ENCODE results near the gene RPS27A.
"Not testable (repeated sequence)": the region's sequence is repeated elsewhere in the genome, so short reads cannot be mapped to it uniquely, and the experiment has no call there.

Gene RPS27A

DNA sequence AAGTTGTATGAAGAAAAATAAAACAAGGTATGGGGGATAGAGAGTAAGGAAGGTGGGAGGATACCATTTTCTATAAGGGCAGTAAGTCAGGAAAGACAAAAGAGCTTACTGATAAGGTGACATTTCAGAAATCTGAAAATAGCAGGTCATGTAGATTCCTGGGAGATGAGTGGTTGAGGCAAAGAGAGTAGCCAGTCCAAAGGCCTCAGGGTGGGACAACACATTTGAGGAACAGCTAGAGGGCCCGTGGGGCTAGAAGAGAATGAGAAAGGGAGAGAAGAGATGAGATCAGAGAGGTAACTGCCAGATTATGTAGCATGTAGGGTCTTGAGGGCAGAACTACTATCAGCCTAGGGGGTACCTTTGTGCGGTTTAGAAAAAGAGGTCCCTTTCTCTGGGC lies 3.3 kb upstream of the RPS27A start:
- intact Hi-C loops (cut with micrococcal nuclease): no loop called here
- no peaks in the 10 kb centered on the region for H3K9me3 Mint-ChIP-seq
- H3K4me3 Mint-ChIP-seq: no peak overlapping the region
- H3K27ac Mint-ChIP-seq: peak overlapping the region; percentile 30
- H3K4me1 Mint-ChIP-seq (ENCODE audit: low read depth): peaks cover 51% of the 10 kb centered on the region
- H3K27me3 Mint-ChIP-seq: no peaks in the 10 kb centered on the region
- peaks cover 25% of the 10 kb centered on the region for H3K36me3 Mint-ChIP-seq (ENCODE audit: low read depth)

DNA sequence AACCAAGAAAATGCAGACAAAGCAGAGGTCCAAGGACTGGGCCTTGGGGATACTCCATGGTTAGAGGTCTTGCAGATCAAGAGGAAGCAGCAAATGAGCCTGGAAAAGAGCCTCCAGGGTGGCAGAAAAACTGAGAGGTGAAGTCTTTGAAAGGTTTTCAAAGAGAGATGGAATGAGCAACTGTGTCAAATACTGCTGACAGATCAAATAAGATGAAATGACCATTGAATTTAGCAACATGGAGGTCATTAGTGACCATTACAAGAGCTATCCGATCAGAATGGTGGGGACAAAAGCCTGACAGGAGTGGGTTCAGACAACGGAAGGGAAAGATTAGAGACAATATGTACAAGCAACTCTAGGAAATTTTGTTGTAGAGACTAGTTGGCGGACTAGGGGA lies 1.9 kb upstream of the RPS27A start:
- intact Hi-C loops (cut with micrococcal nuclease): loop anchor here (5.0 to 10.0 kb wide), 3 partner anchors 37 to 387 kb away; partner anchors contain the start of genes CFAP36, MTIF2 and PPP4R3B
- no peaks in the 10 kb centered on the region for H3K9me3 Mint-ChIP-seq
- H3K36me3 Mint-ChIP-seq (ENCODE audit: low read depth): peaks cover 39% of the 10 kb centered on the region
- peaks cover 51% of the 10 kb centered on the region for H3K4me1 Mint-ChIP-seq (ENCODE audit: low read depth)
- no peak overlapping the region for H3K27ac Mint-ChIP-seq
- no peak overlapping the region for H3K4me3 Mint-ChIP-seq
- no peaks in the 10 kb centered on the region for H3K27me3 Mint-ChIP-seq

DNA sequence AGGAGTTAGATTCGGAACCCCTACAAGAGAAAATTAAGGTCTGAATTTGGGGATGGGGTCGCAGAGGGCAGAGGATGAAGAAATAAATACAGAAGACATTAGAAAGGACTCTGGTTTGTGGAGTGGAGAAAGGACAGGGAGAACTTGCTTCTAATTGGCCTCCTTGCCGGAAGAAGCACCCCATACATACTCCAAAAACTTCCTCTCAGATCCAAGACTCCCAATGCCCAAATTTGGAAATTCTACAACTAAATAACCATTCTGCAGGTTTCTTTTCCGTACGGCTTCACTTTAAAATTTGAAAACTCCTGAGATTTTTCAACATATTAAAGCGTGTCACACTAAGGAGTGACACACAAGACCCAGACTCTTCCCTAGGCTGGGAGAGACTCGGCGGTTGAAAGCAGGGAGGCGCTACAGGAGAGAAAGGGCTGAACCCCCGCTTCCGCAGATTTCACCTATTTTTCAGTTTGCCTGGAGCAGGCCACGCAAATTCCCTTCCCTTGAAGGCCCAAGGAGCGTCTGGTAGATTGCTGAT lies 873 bp upstream of the RPS27A start:
- Mint-ChIP-seq H3K36me3 (ENCODE audit: low read depth) (peaks cover 47% of the 10 kb centered on the region), H3K4me3 (peak overlapping the region; percentile 99), H3K27ac (peak overlapping the region; percentile 97), H3K9me3 (no peaks in the 10 kb centered on the region), H3K27me3 (no peaks in the 10 kb centered on the region), H3K4me1 (ENCODE audit: low read depth) (peaks cover 48% of the 10 kb centered on the region)
- intact Hi-C loops (cut with micrococcal nuclease): loop anchor here (5.0 to 10.0 kb wide), 3 partner anchors 36 to 386 kb away; partner anchors contain the start of genes CFAP36, MTIF2 and PPP4R3B

DNA sequence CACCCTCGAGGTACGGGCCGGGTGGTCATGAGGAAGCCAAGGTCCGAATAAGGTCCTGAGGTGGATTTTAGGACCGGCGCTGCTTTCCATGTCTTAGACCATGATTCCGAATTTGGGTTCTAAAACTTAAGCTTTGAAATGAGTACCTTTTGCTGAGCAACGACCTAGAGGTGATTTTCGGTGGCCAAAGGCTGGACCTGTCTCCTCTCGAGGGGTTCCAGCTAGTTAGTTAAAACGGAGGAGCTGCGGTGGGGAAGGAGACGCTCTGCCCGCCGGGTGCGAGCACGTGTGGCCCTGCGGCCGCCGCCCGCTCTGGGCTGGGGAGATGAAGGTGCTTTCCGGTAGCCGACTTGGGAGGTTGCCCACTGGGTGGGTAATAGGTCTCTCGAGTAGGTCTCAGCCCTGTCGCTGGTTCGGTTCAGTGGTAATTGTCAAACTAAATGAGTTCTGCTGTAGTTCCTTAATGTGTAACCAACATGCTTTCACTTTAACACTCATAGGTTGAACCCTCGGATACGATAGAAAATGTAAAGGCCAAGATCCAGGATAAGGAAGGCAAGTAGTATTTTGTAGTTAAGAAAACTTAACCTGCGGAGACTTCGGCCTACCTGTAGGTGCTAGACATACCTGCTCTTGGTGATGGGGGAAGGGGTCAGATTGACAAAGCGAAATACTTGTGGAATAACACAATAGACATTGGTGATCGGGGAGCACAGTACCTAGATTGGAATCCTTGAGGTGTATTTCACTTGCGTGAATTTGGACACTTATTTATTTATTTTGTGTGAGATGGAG lies 572 bp downstream of the RPS27A start:
- H3K27me3 Mint-ChIP-seq: no peaks in the 10 kb centered on the region
- peak overlapping the region; percentile 99 for H3K4me3 Mint-ChIP-seq
- H3K27ac Mint-ChIP-seq: peak overlapping the region; percentile 97
- H3K9me3 Mint-ChIP-seq: no peaks in the 10 kb centered on the region
- H3K4me1 Mint-ChIP-seq (ENCODE audit: low read depth): peaks cover 40% of the 10 kb centered on the region
- intact Hi-C loops (cut with micrococcal nuclease): loop anchor here (5.0 to 10.0 kb wide), 3 partner anchors 34 to 384 kb away; partner anchors contain the start of genes CFAP36, MTIF2 and PPP4R3B
- peaks cover 54% of the 10 kb centered on the region for H3K36me3 Mint-ChIP-seq (ENCODE audit: low read depth)

DNA sequence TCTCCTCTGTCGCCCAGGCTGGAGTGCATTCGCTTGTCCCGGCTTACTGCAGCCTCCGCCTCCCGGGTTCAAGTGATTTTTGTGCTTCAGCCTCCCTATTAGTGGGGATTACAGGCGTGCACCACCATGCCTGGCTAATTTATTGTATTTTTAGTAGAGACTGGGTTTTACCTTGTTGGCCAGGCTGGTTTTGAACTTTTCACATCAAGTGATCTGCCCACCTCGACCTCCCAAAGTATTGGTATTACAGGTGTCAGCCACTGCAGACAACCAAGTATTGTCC lies 1.1 kb downstream of the RPS27A start:
- peaks cover 59% of the 10 kb centered on the region for H3K36me3 Mint-ChIP-seq (ENCODE audit: low read depth)
- intact Hi-C loops (cut with micrococcal nuclease): loop anchor here (5.0 to 10.0 kb wide), 3 partner anchors 34 to 384 kb away; partner anchors contain the start of genes CFAP36, MTIF2 and PPP4R3B
- H3K27ac Mint-ChIP-seq: peak overlapping the region; percentile 97
- no peaks in the 10 kb centered on the region for H3K27me3 Mint-ChIP-seq
- peaks cover 35% of the 10 kb centered on the region for H3K4me1 Mint-ChIP-seq (ENCODE audit: low read depth)
- H3K4me3 Mint-ChIP-seq: peak overlapping the region; percentile 99
- H3K9me3 Mint-ChIP-seq: no peaks in the 10 kb centered on the region

DNA sequence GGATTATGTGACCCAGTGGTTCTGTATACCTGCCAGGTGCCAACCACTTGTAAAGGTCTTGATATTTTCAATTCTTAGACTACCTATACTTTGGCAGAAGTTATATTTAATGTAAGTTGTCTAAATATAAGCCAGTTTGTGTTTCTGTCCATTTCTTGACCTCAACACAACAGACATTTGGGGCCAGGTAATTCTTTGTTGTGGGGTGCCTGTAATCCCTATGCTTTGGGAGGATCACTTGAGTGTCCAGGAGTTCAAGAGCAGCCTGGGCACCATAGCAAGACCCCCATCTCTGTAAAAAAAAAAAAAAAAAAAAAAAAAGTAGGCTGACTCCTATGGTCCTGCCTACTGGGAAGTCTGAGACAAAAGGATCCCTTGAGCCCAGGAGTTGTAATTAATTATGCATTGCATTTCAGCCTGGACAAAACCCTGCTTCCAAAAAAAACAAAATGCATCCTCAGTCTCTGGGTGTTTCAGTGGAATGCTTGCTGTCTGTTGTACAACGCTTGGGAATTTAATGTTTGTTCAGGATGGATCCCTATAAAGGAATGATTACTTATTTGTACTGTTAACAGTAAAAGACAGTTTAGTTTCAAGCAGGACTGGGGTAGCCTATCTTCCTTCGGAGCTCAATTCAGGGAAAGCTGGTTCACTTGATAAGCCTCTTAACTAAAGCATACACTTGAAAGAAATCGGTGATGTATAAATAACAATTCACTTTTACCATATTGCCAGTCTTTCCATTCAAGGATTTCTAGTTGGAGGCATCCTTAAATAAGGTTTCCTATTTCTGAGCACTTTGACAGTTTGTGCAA lies 3.4 kb downstream of the RPS27A start:
- Mint-ChIP-seq H3K27me3 (no peaks in the 10 kb centered on the region), H3K9me3 (no peaks in the 10 kb centered on the region), H3K27ac (no peak overlapping the region), H3K4me3 (no peak overlapping the region), H3K4me1 (ENCODE audit: low read depth) (peaks cover 27% of the 10 kb centered on the region), H3K36me3 (ENCODE audit: low read depth) (peaks cover 70% of the 10 kb centered on the region)
- intact Hi-C loops (cut with micrococcal nuclease): loop anchor here (10.0 kb wide), 1 partner anchor 279 kb away; the partner anchor contains the start of gene CFAP36

DNA sequence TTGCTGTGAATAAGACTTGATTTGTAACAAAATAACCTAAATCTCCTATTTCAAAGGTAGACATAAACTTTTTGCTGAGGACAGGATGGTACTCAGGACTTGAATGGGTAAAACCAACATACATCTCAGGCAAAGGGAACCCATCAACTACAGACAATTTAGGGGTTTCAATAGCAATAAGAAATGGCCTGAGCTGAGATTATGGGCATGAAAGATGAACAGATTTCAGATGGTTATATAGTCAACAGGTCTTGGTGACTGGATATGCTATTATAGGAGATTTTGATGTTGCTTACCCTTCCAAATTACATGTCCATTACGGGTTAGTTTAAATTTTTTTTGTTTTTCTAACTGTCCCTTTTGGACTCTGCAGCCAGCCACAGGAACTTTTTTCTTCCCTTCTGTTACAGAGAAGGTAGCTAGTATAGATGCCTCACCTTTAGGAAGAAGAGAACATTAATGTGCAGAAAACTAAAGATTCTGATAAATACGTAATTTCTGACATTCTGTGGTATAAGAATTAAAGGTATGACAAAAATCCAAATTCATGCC lies 4.6 kb downstream of the RPS27A start:
- peaks cover 16% of the 10 kb centered on the region for H3K4me1 Mint-ChIP-seq (ENCODE audit: low read depth)
- H3K9me3 Mint-ChIP-seq: no peaks in the 10 kb centered on the region
- H3K36me3 Mint-ChIP-seq (ENCODE audit: low read depth): peaks cover 78% of the 10 kb centered on the region
- no peaks in the 10 kb centered on the region for H3K27me3 Mint-ChIP-seq
- H3K4me3 Mint-ChIP-seq: no peak overlapping the region
- H3K27ac Mint-ChIP-seq: no peak overlapping the region
- intact Hi-C loops (cut with micrococcal nuclease): loop anchor here (10.0 kb wide), 1 partner anchor 278 kb away; the partner anchor contains the start of gene CFAP36

DNA sequence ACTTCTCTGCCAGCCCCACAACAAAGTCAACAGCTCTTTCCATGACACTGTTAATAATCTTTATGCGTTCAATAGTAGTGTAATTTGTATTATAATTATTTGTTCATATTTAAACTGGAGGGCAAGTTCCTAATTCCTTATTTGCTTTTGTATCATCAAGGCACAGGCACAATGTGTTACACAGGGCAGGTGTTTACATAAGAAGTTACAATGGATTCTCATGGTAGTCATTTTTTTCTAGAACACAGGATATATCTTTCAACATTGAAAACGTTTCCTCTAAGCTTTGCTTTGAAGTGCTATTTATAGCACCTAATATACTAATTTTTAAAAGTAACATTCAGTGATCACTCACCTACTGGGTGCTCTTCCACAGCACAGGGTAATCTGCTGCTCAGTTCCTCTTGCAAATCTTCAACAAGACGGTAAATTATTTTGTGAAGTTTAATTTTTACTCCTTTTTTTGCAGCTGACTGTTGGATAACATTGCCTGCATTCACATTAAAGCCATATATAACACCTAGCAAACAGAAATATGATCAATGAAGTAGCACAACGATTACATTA lies 7.3 kb downstream of the RPS27A start:
- Mint-ChIP-seq H3K4me3 (no peak overlapping the region), H3K36me3 (ENCODE audit: low read depth) (peaks cover 76% of the 10 kb centered on the region), H3K9me3 (no peaks in the 10 kb centered on the region), H3K4me1 (ENCODE audit: low read depth) (no peaks in the 10 kb centered on the region), H3K27me3 (no peaks in the 10 kb centered on the region), H3K27ac (no peak overlapping the region)
- intact Hi-C loops (cut with micrococcal nuclease): loop anchor here (10.0 kb wide), 1 partner anchor 275 kb away; the partner anchor contains the start of gene CFAP36

DNA sequence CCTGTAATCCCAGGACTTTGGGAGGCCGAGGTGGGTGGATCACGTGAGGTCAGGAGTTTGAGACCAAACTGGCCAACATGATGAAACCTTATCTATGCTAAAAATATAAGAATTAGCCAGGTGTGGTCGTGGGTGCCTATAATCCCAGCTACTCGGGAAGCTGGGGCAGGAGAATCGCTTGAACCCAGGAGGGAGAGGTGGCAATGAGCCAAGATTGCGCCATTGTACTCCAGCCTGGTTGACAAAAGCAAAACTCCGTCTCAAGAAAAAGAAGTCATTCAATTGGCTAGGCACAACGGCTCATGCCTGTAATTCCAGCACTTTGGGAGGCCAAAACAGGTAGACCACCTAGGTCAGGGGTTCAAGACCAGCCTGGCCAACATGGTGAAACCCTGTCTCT lies 9.1 kb downstream of the RPS27A start:
- H3K4me1 Mint-ChIP-seq (ENCODE audit: low read depth); H3K27ac Mint-ChIP-seq; H3K4me3 Mint-ChIP-seq; intact Hi-C loops (cut with micrococcal nuclease); H3K9me3 Mint-ChIP-seq; H3K27me3 Mint-ChIP-seq: not testable (repeated sequence)
- peaks cover 73% of the 10 kb centered on the region for H3K36me3 Mint-ChIP-seq (ENCODE audit: low read depth)

DNA sequence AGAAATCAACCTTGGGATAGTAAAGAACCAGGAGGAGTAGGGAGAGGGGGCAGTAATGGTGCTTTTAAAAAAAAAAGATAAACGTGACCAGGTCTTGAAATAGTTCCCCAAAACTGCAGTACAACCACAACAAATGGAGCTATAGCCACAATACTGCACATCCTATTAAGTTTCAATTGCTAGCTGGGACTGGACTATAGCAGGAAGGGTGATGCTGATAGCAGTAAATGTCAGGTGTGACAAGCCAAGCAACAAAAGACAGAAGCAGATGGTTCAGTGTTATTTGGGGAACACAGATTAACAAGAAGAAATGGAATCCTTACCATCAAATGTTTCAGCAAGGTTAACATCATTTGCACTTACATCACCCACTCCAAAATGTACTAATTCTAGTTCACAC lies 10.1 kb downstream of the RPS27A start:
- H3K36me3 Mint-ChIP-seq (ENCODE audit: low read depth): peaks cover 81% of the 10 kb centered on the region
- no peak overlapping the region for H3K27ac Mint-ChIP-seq
- no peak overlapping the region for H3K4me3 Mint-ChIP-seq
- no peaks in the 10 kb centered on the region for H3K27me3 Mint-ChIP-seq
- H3K4me1 Mint-ChIP-seq (ENCODE audit: low read depth): no peaks in the 10 kb centered on the region
- no peaks in the 10 kb centered on the region for H3K9me3 Mint-ChIP-seq
- intact Hi-C loops (cut with micrococcal nuclease): no loop called here

DNA sequence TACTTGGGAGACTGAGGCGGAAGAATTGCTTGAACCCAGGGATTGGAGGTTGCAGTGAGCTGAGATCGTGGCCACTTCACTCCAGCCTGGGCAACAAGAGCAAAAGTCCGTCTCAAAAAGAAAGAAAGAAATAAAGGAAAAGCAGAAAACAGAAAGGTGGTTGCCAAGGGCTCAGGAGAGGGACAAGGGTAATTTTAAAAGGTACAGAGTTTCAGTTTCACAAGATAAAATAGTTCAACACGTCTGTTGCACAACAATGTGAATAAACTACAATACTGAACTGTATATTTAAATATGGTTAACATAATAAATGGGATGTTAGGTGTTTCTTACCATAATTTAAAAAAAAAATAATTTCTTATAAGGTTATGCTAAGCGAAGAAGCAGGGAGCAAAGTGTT lies 12.9 kb downstream of the RPS27A start:
- Mint-ChIP-seq H3K27me3 (no peaks in the 10 kb centered on the region), H3K9me3 (no peaks in the 10 kb centered on the region), H3K27ac (no peak overlapping the region), H3K4me1 (ENCODE audit: low read depth) (no peaks in the 10 kb centered on the region), H3K4me3 (no peak overlapping the region), H3K36me3 (ENCODE audit: low read depth) (peaks cover 89% of the 10 kb centered on the region)
- intact Hi-C loops (cut with micrococcal nuclease): no loop called here

DNA sequence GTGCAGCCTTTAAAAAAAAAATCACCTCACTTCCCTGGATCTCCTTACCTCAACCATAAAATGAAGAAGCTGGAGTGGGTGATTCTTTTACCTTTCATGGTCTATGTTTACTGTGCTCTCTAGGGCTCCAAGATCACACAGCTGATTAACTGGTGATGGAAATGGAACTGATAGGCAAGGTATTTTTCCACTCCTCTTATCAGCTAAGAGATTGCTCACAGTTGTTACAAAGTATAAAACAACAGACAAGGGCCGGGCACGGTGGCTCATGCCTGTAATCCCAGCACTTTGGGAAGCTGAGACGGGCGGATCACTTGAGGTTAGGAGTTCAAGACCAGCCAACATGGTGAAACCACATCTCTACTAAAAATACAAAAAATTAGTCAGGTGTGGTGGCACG lies 14.5 kb downstream of the RPS27A start:
- H3K4me3 Mint-ChIP-seq: no peak overlapping the region
- intact Hi-C loops (cut with micrococcal nuclease): no loop called here
- H3K9me3 Mint-ChIP-seq: no peaks in the 10 kb centered on the region
- no peak overlapping the region for H3K27ac Mint-ChIP-seq
- no peaks in the 10 kb centered on the region for H3K27me3 Mint-ChIP-seq
- peaks cover 91% of the 10 kb centered on the region for H3K36me3 Mint-ChIP-seq (ENCODE audit: low read depth)
- no peaks in the 10 kb centered on the region for H3K4me1 Mint-ChIP-seq (ENCODE audit: low read depth)

DNA sequence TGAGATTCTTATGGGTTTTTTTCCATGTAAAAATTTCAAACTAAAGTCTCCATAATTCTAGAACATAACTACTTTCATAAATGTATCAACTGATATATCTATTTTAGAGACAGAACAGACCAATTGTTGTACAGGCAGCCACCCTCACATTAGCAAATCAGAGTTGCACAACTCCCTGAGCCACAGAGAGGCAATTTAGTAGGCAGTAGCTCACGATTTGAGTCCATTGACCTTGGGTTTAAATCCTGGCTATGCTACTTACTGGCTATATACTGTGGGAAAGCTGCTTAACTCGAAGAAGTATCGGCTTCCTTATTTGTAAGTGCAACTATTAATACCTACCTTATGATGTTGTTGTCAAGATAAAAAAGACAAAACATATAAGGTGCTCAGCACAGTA lies 20.3 kb downstream of the RPS27A start:
- H3K27me3 Mint-ChIP-seq: no peaks in the 10 kb centered on the region
- peaks cover 84% of the 10 kb centered on the region for H3K36me3 Mint-ChIP-seq (ENCODE audit: low read depth)
- H3K27ac Mint-ChIP-seq: no peak overlapping the region
- intact Hi-C loops (cut with micrococcal nuclease): no loop called here
- no peaks in the 10 kb centered on the region for H3K9me3 Mint-ChIP-seq
- H3K4me3 Mint-ChIP-seq: no peak overlapping the region
- H3K4me1 Mint-ChIP-seq (ENCODE audit: low read depth): no peaks in the 10 kb centered on the region

All from dendritic cell treated with granulocyte-macrophage colony-stimulating factor and Interleukin-4, amounts not matched to agents 40 ng/mL and 50 ng/mL, for 4 days (primary cell).